CD14-positive monocyte (primary cell): ENCODE data around the gene SERPINA9. TPM values are rescaled to one million over a fixed set of nuclear protein-coding genes. Genes with fewer than 3 reads are reported as not detected.

ENCODE experiments used
- DNase-seq, 3 donors: peaks; one replicate each; pipeline ENCODE4 v3.0.0-alpha.2; 2011 to 2022
- H2AFZ ChIP-seq: 2 replicates; pipeline ENCODE4 v1.6.0; 2012; ENCODE audit warnings: mild to moderate bottlenecking, low read depth, low read length, inconsistent platforms; ENCODE audit not compliant: insufficient read depth, poor library complexity, severe bottlenecking
- H3K27ac ChIP-seq, 2 donors: 1 replicate in 1 of 2; 2 replicates in 1 of 2; pipeline ENCODE4 v1.5.1; 2012 to 2013; ENCODE audit warnings: low read length in 2 of 2, control low read depth in 1 of 2, inconsistent platforms in 1 of 2, low read depth in 1 of 2, mild to moderate bottlenecking in 1 of 2
- H3K27me3 ChIP-seq, 2 donors: one replicate each; pipeline versions ENCODE4 v1.6.0 to v1.6.1; 2011 to 2013; ENCODE audit warnings: low read length in 2 of 2; ENCODE audit not compliant: control insufficient read depth in 2 of 2, insufficient read depth in 2 of 2
- H3K36me3 ChIP-seq, 2 donors: replicated peaks in 1 of 2; 1 replicate in 1 of 2; 2 replicates in 1 of 2; pipeline versions ENCODE4 v1.5.1 to v1.6.1; 2012 to 2013; ENCODE audit warnings: low read length in 2 of 2, control low read depth in 1 of 2, inconsistent platforms in 1 of 2, mild to moderate bottlenecking in 1 of 2; ENCODE audit not compliant: insufficient read depth in 2 of 2, control insufficient read depth in 1 of 2
- H3K4me1 ChIP-seq, 2 donors: 1 replicate in 1 of 2; 2 replicates in 1 of 2; pipeline versions ENCODE4 v1.5.1 to v1.6.1; 2012 to 2013; ENCODE audit warnings: low read length in 2 of 2, control low read depth in 1 of 2, inconsistent platforms in 1 of 2, mild to moderate bottlenecking in 1 of 2, moderate library complexity in 1 of 2; ENCODE audit not compliant: insufficient read depth in 2 of 2, control insufficient read depth in 1 of 2
- H3K4me2 ChIP-seq: replicated peaks from 2 replicates; pipeline ENCODE3; 2012; ENCODE audit warnings: low read length, moderate library complexity, mild to moderate bottlenecking; ENCODE audit not compliant: poor library complexity, severe bottlenecking; ENCODE audit errors: extremely low read depth
- H3K4me3 ChIP-seq, 3 experiments: fragments of 200-600 bp in 1 of 3; sonication (generic) in 1 of 3; replicated peaks in 1 of 3; 1 replicate in 2 of 3; 2 replicates in 1 of 3; pipeline ENCODE4 v1.5.1; 2011 to 2013; ENCODE audit warnings: low read length in 3 of 3, mild to moderate bottlenecking in 3 of 3, control low read depth in 2 of 3, low read depth in 2 of 3, inconsistent platforms in 1 of 3, moderate library complexity in 1 of 3
- H3K79me2 ChIP-seq: 2 replicates; pipeline ENCODE4 v1.6.0; 2012; ENCODE audit warnings: mild to moderate bottlenecking, control low read depth, inconsistent platforms, low read length, moderate library complexity; ENCODE audit not compliant: insufficient read depth
- H3K9ac ChIP-seq: 2 replicates; pipeline ENCODE4 v1.6.0; 2017; ENCODE audit warnings: low read length, mild to moderate bottlenecking; ENCODE audit not compliant: insufficient read depth, poor library complexity, severe bottlenecking
- H3K9me3 ChIP-seq, 2 donors: replicated peaks in 1 of 2; 1 replicate in 1 of 2; 2 replicates in 1 of 2; pipeline versions ENCODE4 v1.5.1 to v1.6.1; 2012 to 2013; ENCODE audit warnings: low read length in 2 of 2, control low read depth in 1 of 2; ENCODE audit not compliant: control insufficient read depth in 1 of 2, insufficient read depth in 1 of 2
- H4K20me1 ChIP-seq: 2 replicates; pipeline ENCODE4 v1.6.0; 2012; ENCODE audit warnings: mild to moderate bottlenecking, low read length, control low read depth, moderate library complexity; ENCODE audit not compliant: insufficient read depth
- H3K27ac Mint-ChIP-seq, 7 donors: one replicate each; pipeline ENCODE4 v1.8.0; 2020; ENCODE audit warnings: mild to moderate bottlenecking in 7 of 7, mixed read lengths in 7 of 7, moderate library complexity in 6 of 7, inconsistent platforms in 2 of 7
- H3K27me3 Mint-ChIP-seq, 3 donors: one replicate each; pipeline ENCODE4 v1.8.0; 2021 to 2022; ENCODE audit warnings: low read depth in 3 of 3, mild to moderate bottlenecking in 3 of 3, mixed read lengths in 3 of 3, moderate library complexity in 3 of 3, inconsistent platforms in 1 of 3
- H3K36me3 Mint-ChIP-seq, 2 donors: one replicate each; pipeline ENCODE4 v1.8.0; 2020; ENCODE audit warnings: mixed read lengths in 2 of 2, inconsistent platforms in 1 of 2, mild to moderate bottlenecking in 1 of 2
- H3K4me1 Mint-ChIP-seq: one replicate; pipeline ENCODE4 v1.8.0; 2020; ENCODE audit warnings: mild to moderate bottlenecking, mixed read lengths
- H3K4me3 Mint-ChIP-seq, 2 donors: one replicate each; pipeline ENCODE4 v1.8.0; 2020; ENCODE audit warnings: mild to moderate bottlenecking in 2 of 2, mixed read lengths in 2 of 2, moderate library complexity in 1 of 2
- H3K9me3 Mint-ChIP-seq, 7 donors: one replicate each; pipeline ENCODE4 v1.8.0; 2020 to 2022; ENCODE audit warnings: mixed read lengths in 7 of 7, mild to moderate bottlenecking in 6 of 7, moderate library complexity in 6 of 7, inconsistent platforms in 2 of 7
- CTCF ChIP-seq: fragments of 200-600 bp; IDR thresholded peaks from one replicate; pipeline ENCODE4 v1.8.0; 2022; ENCODE audit warnings: antibody characterized with exemption, mild to moderate bottlenecking
- WGBS: methylation state at CpG from one replicate; pipeline ENCODE4 v1.1.5; 2013; ENCODE audit warnings: missing lambda C conversion rate; ENCODE audit not compliant: insufficient coverage; 5-methylcytosine and 5-hydroxymethylcytosine counted together
- intact Hi-C, 2 donors: fragments of 100-400 bp; cut with micrococcal nuclease; formaldehyde crosslinking; loops; one replicate each; pipeline versions ENCODE4 v1.15.0 to v1.15.1; 2023
- polyA plus RNA-seq, 3 donors: library from polyadenylated mRNA; depleted of rRNA in 1 of 3; unstranded in 2 of 3; stranded (reverse) in 1 of 3; fragments of 300-500 nt in 2 of 3; fragments of >200 nt in 1 of 3; fragmentation: Illumina TruSeq in 2 of 3; gene quantifications; 1 replicate in 2 of 3; 2 replicates in 1 of 3; pipeline ENCODE4 v1.2.3, GENCODE V29; 2012 to 2021

Gene SERPINA9
- polyA plus RNA-seq, 3 donors = not detected

GRCh38 chr14:94464290-94464689 lies 11.7 kb downstream of the SERPINA9 start:
- no peak overlapping the region for H3K27ac Mint-ChIP-seq
- H3K27ac ChIP-seq = no peak overlapping the region
- no peaks in the 10 kb centered on the region for H3K79me2 ChIP-seq
- DNase-seq = no peak
- H2AFZ ChIP-seq = no peak overlapping the region
- no peaks in the 10 kb centered on the region for H3K36me3 Mint-ChIP-seq
- H3K9me3 ChIP-seq = peaks cover 13 to 16% of the 10 kb centered on the region in 2 donors
- H3K9me3 Mint-ChIP-seq = peaks cover 10 to 30% (median 22%) of the 10 kb centered on the region in 7 donors
- intact Hi-C loops = no loop called here
- H3K27me3 ChIP-seq = no peaks in the 10 kb centered on the region
- H3K4me1 Mint-ChIP-seq = no peaks in the 10 kb centered on the region
- 100% methylated on average over 4 of the region's 5 CpGs for WGBS
- peaks cover 3 to 6% (median 5%) of the 10 kb centered on the region in 3 donors for H3K27me3 Mint-ChIP-seq
- H3K36me3 ChIP-seq = no peaks in the 10 kb centered on the region
- no peak overlapping the region for H3K4me3 ChIP-seq
- H3K9ac ChIP-seq = no peak overlapping the region
- H3K4me1 ChIP-seq = no peaks in the 10 kb centered on the region
- H4K20me1 ChIP-seq = no peaks in the 10 kb centered on the region
- no peak for TF ChIP-seq CTCF
- no peak overlapping the region for H3K4me3 Mint-ChIP-seq
- no peak overlapping the region for H3K4me2 ChIP-seq

- H3K27ac Mint-ChIP-seq = no peak overlapping the region
- no peak for DNase-seq
- Histone ChIP-seq H3K79me2 (no peaks in the 10 kb centered on the region), H2AFZ (no peak overlapping the region), H3K9ac (no peak overlapping the region), H3K36me3 (no peaks in the 10 kb centered on the region), H4K20me1 (no peaks in the 10 kb centered on the region), H3K9me3 (peaks cover 13 to 16% of the 10 kb centered on the region in 2 donors), H3K4me2 (no peak overlapping the region), H3K4me1 (no peaks in the 10 kb centered on the region), H3K27ac (no peak overlapping the region), H3K27me3 (no peaks in the 10 kb centered on the region), H3K4me3 (no peak overlapping the region)
- 93% methylated on average over 4 of the region's 7 CpGs for WGBS
- no peaks in the 10 kb centered on the region for H3K36me3 Mint-ChIP-seq
- TF ChIP-seq CTCF = no peak
- H3K4me1 Mint-ChIP-seq = no peaks in the 10 kb centered on the region
- H3K9me3 Mint-ChIP-seq = peaks cover 10 to 34% (median 22%) of the 10 kb centered on the region in 7 donors
- intact Hi-C loops = no loop called here
- no peak overlapping the region for H3K4me3 Mint-ChIP-seq
- peaks cover 3 to 7% (median 3%) of the 10 kb centered on the region in 3 donors for H3K27me3 Mint-ChIP-seq
These were observed 13.0 kb downstream of the SERPINA9 start for GRCh38 chr14:94462763-94463572.
